ENCODE data around the gene HK1. TPM values are rescaled to one million over a fixed set of nuclear protein-coding genes. Genes with fewer than 3 reads are reported as not detected.
A peak's percentile ranks its signal among the peaks of the same experiment; 100 is the strongest.
"Not testable (repeated sequence)": the region's sequence is repeated elsewhere in the genome, so short reads cannot be mapped to it uniquely, and the experiment has no call there.

The HK1 gene
- polyA plus RNA-seq, 1 donor from 2014 or later: 88.6 TPM

DNA sequence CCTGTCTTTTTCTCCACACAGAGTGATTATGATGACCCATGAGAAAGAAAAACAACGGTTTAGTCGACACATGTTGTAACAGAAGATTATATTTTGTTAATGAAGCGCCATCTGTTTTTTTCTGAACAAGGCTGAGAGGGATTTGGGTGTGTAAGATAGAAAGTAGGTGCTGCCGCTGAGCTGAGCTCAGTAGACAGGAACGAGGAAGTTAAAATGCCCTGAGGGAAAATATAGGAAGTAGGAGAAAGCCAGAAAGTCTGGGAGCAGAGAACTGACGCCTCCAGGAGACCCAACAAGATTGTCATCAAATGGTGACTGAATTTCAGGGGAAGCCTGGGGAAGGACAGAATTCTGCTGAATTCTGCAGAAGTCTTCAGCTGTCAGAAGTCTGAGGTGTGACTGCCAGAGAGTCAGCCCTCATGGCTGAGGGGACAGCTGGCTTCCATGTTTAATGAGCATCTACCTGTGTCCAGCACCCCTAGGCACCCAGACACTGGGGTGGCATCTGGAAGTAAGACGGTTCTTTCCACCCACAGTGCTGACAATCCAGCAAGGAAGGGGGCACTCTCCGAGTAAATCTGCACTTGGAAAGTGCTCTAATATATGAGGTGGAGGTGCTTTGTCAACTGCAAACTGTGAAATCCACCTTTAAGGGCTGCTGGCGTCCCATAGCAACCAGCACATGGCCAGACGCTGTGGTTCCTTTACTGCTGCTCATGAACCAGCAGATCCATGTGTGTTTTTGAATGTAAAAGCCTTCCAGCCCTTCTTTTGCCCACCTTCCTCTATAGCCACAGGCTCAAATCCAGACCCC is 160.4 kb downstream of the HK1 start:
- Mint-ChIP-seq H3K9me3 (no peaks in the 10 kb centered on the region), H3K27ac (no peak overlapping the region), H3K4me1 (no peaks in the 10 kb centered on the region), H3K27me3 (peaks cover 20% of the 10 kb centered on the region), H3K36me3 (no peaks in the 10 kb centered on the region), H3K4me3 (no peak overlapping the region)

DNA sequence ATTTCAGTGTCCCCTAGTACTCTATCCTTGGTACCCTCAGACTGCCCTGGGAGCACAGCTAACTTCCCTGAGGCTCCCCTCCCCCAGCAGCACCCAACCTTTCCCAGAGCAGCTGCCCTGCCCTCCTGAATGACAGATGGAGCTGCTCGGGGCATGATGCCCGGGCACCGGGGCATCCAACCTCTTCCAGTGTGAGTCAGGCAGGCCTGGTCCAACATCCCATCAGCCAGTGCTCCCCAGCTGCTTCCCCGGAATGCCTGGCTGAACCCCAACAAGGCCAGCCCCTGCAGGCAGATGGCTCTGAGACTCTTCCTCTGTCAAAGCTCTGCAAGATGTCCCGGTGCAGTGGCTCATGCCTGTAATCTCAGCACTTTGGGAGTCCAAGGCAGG is 161.0 kb downstream of the HK1 start:
- Mint-ChIP-seq H3K27me3 (peaks cover 21% of the 10 kb centered on the region), H3K4me1 (no peaks in the 10 kb centered on the region), H3K4me3 (no peak overlapping the region), H3K36me3 (no peaks in the 10 kb centered on the region), H3K27ac (no peak overlapping the region), H3K9me3 (peaks cover 0 to 1% (median 0%) of the 10 kb centered on the region in 3 donors)

DNA sequence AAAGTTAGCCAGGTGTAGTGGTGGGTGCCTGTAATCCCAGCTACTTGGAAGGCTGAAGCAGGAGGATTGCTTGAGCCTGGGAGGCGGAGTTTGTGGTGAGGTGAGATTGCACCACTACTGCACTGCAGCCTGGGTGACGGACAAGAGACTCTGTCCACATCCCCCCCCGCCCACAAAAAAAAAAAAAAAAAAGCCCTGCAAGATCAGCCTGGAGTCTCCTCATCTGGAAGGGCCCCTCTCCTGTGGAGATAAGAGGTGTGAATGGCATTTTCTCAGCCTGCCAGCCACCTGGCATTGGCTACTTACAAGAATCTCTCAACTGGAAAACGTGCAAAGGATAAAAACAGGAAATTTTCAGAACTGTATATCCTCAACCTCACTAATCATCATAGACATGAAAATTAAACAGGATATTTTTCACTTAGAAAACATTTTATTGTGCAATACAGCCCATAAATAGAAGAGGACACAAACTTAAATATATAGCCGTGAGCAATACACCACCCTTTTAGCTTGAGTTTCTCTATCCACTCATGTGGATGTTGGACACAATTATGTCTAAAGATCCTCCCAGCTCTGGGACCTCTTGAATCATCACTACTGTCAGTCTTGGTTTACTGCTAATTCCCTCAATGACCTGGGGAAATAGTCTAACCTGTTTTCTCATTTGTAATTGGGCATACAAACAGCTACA is 161.7 kb downstream of the HK1 start:
- Mint-ChIP-seq H3K27me3 (peaks cover 19% of the 10 kb centered on the region), H3K27ac (no peak overlapping the region), H3K9me3 (peaks cover 0 to 2% (median 0%) of the 10 kb centered on the region in 3 donors), H3K4me3 (no peak overlapping the region), H3K36me3 (no peaks in the 10 kb centered on the region), H3K4me1 (no peaks in the 10 kb centered on the region)

DNA sequence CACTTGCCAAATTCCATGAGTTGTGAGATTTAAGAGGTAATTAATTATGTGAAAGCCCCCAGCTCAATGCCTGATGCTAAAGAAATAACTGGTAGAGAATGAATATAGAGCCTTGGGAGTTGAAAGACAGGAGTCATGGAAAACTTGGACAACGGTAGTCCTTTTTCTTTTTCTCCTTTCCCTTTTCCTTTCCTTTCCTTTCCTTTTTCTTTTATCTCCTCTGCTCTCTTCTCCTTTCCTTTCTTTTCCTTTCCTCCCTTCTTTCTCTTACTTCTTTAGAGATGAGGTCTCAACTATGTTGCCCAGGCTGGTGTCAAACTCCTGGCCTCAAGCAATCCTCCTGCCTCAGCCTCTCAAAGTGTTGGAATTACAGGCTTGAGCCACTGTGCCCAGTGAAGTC is 165.1 kb downstream of the HK1 start:
- H3K4me3 Mint-ChIP-seq: no peak overlapping the region
- no peaks in the 10 kb centered on the region for H3K4me1 Mint-ChIP-seq
- no peaks in the 10 kb centered on the region for H3K36me3 Mint-ChIP-seq
- peaks cover 0 to 3% (median 0%) of the 10 kb centered on the region in 3 donors for H3K9me3 Mint-ChIP-seq
- H3K27ac Mint-ChIP-seq: peak overlapping the region in 1 of 3 donors; percentile 63
- peaks cover 16% of the 10 kb centered on the region for H3K27me3 Mint-ChIP-seq

DNA sequence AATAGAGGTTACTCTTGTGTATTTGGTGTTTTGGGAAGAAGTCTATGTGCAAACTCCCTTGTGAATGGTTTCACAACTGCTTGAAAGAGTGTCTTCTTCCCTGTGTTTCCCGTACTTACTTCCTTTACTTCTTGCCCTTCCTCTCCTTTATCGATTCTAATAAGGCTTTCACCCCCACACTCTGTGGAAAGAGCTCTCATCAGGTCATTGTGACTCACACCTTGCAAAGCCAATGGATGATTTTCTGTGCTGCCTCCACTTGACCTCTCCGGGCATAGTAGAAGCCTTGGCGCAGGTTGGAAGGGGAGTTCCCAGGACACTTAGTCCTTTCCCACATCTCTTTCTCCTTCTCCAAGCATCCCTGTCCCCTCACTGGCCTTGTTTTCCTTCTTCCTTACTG is 166.7 kb downstream of the HK1 start:
- H3K9me3 Mint-ChIP-seq: peaks cover 0 to 3% (median 0%) of the 10 kb centered on the region in 3 donors
- H3K27ac Mint-ChIP-seq: no peak overlapping the region
- H3K27me3 Mint-ChIP-seq: peaks cover 12% of the 10 kb centered on the region
- no peaks in the 10 kb centered on the region for H3K4me1 Mint-ChIP-seq
- H3K36me3 Mint-ChIP-seq: no peaks in the 10 kb centered on the region
- H3K4me3 Mint-ChIP-seq: no peak overlapping the region

DNA sequence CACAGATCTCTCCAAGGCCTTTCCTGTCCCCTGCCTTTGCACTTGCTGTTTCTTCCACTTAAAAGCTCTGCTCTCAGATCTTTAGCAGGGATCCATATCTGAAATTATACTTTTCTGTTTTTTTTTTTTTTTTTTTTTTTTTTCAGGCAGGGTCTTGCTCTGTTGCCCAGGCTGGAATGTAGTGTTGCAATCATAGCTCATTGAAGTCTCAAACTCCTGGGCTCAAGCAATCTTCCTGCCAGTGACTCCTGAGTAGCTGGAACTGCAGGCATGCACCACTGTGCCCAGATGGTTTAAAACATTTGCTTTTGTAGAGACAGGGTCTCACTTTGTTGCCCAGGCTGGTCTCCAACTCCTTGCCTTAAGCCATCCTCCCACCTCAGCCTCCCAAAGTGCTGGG is 167.9 kb downstream of the HK1 start:
- no peaks in the 10 kb centered on the region for H3K36me3 Mint-ChIP-seq

DNA sequence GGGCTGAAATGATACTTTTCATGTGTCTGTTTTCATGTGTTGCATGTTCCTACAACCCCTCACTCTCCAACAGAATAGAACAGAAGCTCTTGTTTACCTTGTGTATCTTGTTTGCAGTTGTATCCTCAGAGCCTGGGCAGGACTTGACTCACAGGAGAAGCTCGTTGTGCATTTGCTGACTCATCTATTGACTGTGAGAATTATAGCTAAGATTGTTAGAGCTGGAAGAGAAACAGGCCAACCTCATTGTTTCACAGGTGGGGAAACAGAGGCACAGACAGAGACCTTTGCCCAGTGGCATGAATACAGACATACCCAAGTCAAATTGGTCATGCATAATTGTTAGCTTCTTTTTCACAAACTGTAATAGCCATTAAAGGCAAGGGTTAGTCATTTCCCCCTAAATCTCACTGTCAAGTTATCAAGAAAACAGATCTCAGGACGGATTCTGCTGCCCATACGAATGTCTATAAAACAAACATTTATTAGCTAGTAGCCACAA is 168.4 kb downstream of the HK1 start:
- H3K27me3 Mint-ChIP-seq: peaks cover 14% of the 10 kb centered on the region
- H3K9me3 Mint-ChIP-seq: peaks cover 0 to 3% (median 0%) of the 10 kb centered on the region in 3 donors
- H3K27ac Mint-ChIP-seq: no peak overlapping the region
- no peaks in the 10 kb centered on the region for H3K36me3 Mint-ChIP-seq
- no peak overlapping the region for H3K4me3 Mint-ChIP-seq
- peaks cover 0 to 3% (median 2%) of the 10 kb centered on the region in 3 donors for H3K4me1 Mint-ChIP-seq

More for the DNA sequence above, 167.9 kb downstream of the HK1 start:
- Mint-ChIP-seq H3K27me3 (peaks cover 12% of the 10 kb centered on the region), H3K4me3 (no peak overlapping the region), H3K4me1 (peaks cover 0 to 3% (median 2%) of the 10 kb centered on the region in 3 donors), H3K9me3 (peaks cover 0 to 3% (median 0%) of the 10 kb centered on the region in 3 donors), H3K27ac (no peak overlapping the region)

DNA sequence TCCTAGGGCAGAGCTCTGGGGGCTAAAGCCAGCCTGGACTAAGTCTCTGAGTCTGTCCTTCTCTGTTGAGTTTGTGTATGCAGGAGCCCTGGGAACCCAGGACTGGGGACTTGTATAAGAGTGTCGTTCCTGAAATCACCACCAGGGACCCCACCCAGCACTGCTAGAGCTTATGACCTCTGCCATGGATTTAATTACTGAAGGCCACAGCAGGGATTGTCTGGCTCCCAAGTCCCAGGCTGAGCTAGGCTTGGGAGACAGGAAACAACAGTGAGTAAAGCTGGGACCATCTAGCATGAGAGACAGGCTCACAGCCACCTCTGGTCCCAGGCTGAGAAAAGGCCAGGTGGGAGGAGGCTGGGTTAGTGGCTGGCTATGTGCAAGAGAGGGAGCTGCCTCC is 171.5 kb downstream of the HK1 start:
- no peak overlapping the region for H3K27ac Mint-ChIP-seq
- H3K4me3 Mint-ChIP-seq: peak overlapping the region in 1 of 4 donors; percentile 14
- H3K27me3 Mint-ChIP-seq: peaks cover 14% of the 10 kb centered on the region
- H3K36me3 Mint-ChIP-seq: no peaks in the 10 kb centered on the region
- H3K9me3 Mint-ChIP-seq: peaks cover 0 to 1% (median 0%) of the 10 kb centered on the region in 3 donors
- peaks cover 0 to 8% (median 2%) of the 10 kb centered on the region in 3 donors for H3K4me1 Mint-ChIP-seq

DNA sequence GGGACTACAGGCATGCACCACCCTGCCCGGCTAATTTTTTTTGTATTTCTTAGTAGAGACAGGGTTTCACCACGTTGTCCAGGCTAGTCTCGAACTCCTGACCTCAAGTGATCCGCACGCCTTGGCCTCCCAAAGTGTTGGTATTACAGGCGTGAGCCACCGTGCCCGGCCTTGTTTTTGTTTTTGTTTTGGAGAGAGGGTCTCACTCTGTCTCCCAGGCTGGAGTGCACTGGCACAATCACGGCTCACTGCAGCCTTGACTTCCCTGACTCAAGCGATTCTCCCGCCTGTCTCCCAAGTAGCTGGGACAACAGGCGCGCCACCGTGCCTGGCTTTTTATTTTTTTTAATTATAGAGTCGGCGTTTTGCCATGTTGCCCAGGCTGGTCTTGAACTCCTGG is 172.1 kb downstream of the HK1 start:
- not testable (repeated sequence) for H3K9me3 Mint-ChIP-seq, H3K4me1 Mint-ChIP-seq, H3K27me3 Mint-ChIP-seq, H3K27ac Mint-ChIP-seq, H3K36me3 Mint-ChIP-seq
- peak overlapping the region in 1 of 4 donors; percentile 85 for H3K4me3 Mint-ChIP-seq

DNA sequence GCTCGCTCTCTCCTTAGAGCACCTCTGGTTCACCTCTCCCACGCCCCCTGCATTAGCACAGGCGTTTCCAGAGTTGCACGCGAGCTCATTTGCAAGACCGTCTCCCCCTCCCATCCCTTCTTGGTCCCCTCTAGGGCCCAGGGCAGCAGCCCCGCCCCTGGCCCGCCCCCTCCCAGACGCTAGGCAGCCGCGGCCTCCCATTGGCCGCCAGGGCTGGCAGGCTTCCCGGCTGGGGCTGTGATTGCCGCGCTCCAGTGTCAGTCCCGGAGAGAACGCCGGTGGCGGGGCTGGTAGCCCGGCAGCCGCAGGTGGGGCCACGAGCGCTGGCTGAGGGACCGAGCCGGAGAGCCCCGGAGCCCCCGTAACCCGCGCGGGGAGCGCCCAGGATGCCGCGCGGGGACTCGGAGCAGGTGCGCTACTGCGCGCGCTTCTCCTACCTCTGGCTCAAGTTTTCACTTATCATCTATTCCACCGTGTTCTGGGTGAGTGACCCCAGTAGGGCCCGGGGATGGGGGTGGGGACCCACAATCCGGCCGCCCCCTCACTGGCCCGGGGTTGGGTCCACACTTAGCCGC is 173.0 kb downstream of the HK1 start, which contains the start of gene TSPAN15:
Gene TSPAN15, plus strand, starts transcription at position 257 of the 575 bp plus-strand sequence. Its CDS starts 130 bp downstream, at position 387.
- H3K27ac Mint-ChIP-seq: peak within 1 kb of the TSS in 1 of 3 donors; percentile 63
- H3K4me3 Mint-ChIP-seq: peak within 1 kb of the TSS; percentile 76 to 89 (median 85)
- no peaks in the 10 kb centered on the region for H3K36me3 Mint-ChIP-seq
- H3K4me1 Mint-ChIP-seq: peaks cover 0 to 8% (median 2%) of the 10 kb centered on the region in 3 donors
- peaks cover 10% of the 10 kb centered on the region for H3K27me3 Mint-ChIP-seq
- H3K9me3 Mint-ChIP-seq: no peaks in the 10 kb centered on the region

Other genes starting within 250 kb of the HK1 start
- 65.1 TPM for gene SRGN, start 190.4 kb upstream of the HK1 start, polyA plus RNA-seq
- gene VPS26A, start 154.3 kb upstream of the HK1 start, polyA plus RNA-seq: 27.6 TPM
- gene SUPV3L1, start 98.3 kb upstream of the HK1 start, polyA plus RNA-seq: 23.0 TPM
- 0.43 TPM for gene HKDC1, start 58.2 kb upstream of the HK1 start, polyA plus RNA-seq
- 0.16 TPM for gene TACR2, start 138.4 kb downstream of the HK1 start, polyA plus RNA-seq
- gene TSPAN15, start 173.0 kb downstream of the HK1 start, polyA plus RNA-seq: not detected